WERI-Rb-1 (cell line): Measurements from ENCODE around the gene FAM210B.

Source experiments
- DNase-seq: peaks from one replicate; pipeline ENCODE4 v3.0.0-alpha.2; 2020
- H3K27ac ChIP-seq: fragments of 250-450 bp; sonication (Bioruptor Pico); 2 replicates; pipeline ENCODE4 v1.5.1; 2020; ENCODE audit warnings: mild to moderate bottlenecking, moderate library complexity
- H3K27me3 ChIP-seq: fragments of 250-450 bp; sonication (Bioruptor Pico); 2 replicates; pipeline ENCODE4 v1.5.1; 2021; ENCODE audit warnings: mild to moderate bottlenecking, low read depth, moderate library complexity; ENCODE audit not compliant: insufficient read depth, severe bottlenecking
- H3K36me3 ChIP-seq: fragments of 250-450 bp; sonication (Bioruptor Pico); 2 replicates; pipeline ENCODE4 v1.5.1; 2020; ENCODE audit warnings: mild to moderate bottlenecking, moderate library complexity
- H3K4me3 ChIP-seq: 2 replicates; pipeline ENCODE4 v1.5.1; 2011; ENCODE audit warnings: low read depth, mild to moderate bottlenecking, control low read depth, low read length
- H3K9me3 ChIP-seq: fragments of 250-450 bp; sonication (Bioruptor Pico); 2 replicates; pipeline ENCODE4 v1.5.1; 2021; ENCODE audit warnings: mild to moderate bottlenecking, moderate library complexity; ENCODE audit not compliant: severe bottlenecking
- CTCF ChIP-seq: IDR thresholded peaks from 2 replicates; pipeline ENCODE4 v1.5.1; 2011; ENCODE audit warnings: low read depth, mild to moderate bottlenecking, control low read depth, inconsistent platforms, low read length

Gene FAM210B

GRCh38 chr20:56381501-56381900 is 22.7 kb downstream of the FAM210B start:
- Histone ChIP-seq H3K27ac (no peak overlapping the region), H3K4me3 (no peak overlapping the region), H3K9me3 (no peaks in the 10 kb centered on the region), H3K27me3 (no peaks in the 10 kb centered on the region), H3K36me3 (peaks cover 89% of the 10 kb centered on the region)
- TF ChIP-seq CTCF: no peak
- no peak for DNase-seq

GRCh38 chr20:56382696-56383095 is 23.9 kb downstream of the FAM210B start:
- no peak for DNase-seq
- Histone ChIP-seq H3K9me3 (no peaks in the 10 kb centered on the region), H3K27me3 (no peaks in the 10 kb centered on the region), H3K4me3 (no peak overlapping the region), H3K36me3 (peaks cover 89% of the 10 kb centered on the region), H3K27ac (no peak overlapping the region)
- TF ChIP-seq CTCF: no peak

- Histone ChIP-seq H3K9me3 (no peaks in the 10 kb centered on the region), H3K36me3 (peaks cover 89% of the 10 kb centered on the region), H3K4me3 (no peak overlapping the region), H3K27me3 (no peaks in the 10 kb centered on the region), H3K27ac (no peak overlapping the region)
- TF ChIP-seq CTCF: no peak
- DNase-seq: no peak
Measured at GRCh38 chr20:56383334-56383733, 24.6 kb downstream of the FAM210B start.

GRCh38 chr20:56385130-56385529 is 26.4 kb downstream of the FAM210B start:
- no peak overlapping the region for H3K4me3 ChIP-seq
- no peak for DNase-seq
- H3K27ac ChIP-seq: no peak overlapping the region
- H3K36me3 ChIP-seq: peaks cover 93% of the 10 kb centered on the region
- no peaks in the 10 kb centered on the region for H3K27me3 ChIP-seq
- no peak for TF ChIP-seq CTCF
- no peaks in the 10 kb centered on the region for H3K9me3 ChIP-seq

GRCh38 chr20:56386219-56386618 is 27.4 kb downstream of the FAM210B start:
- peaks cover 89% of the 10 kb centered on the region for H3K36me3 ChIP-seq
- no peak overlapping the region for H3K4me3 ChIP-seq
- no peak overlapping the region for H3K27ac ChIP-seq
- no peaks in the 10 kb centered on the region for H3K9me3 ChIP-seq
- H3K27me3 ChIP-seq: no peaks in the 10 kb centered on the region
- DNase-seq: no peak
- TF ChIP-seq CTCF: no peak

- Histone ChIP-seq H3K9me3 (no peaks in the 10 kb centered on the region), H3K27ac (no peak overlapping the region), H3K4me3 (no peak overlapping the region), H3K36me3 (peaks cover 65% of the 10 kb centered on the region), H3K27me3 (no peaks in the 10 kb centered on the region)
- no peak for DNase-seq
- TF ChIP-seq CTCF: no peak
Measured at GRCh38 chr20:56388882-56389281, 30.1 kb downstream of the FAM210B start.
